ENCODE measurements around the gene XPO4.

- TF ChIP-seq CTCF (IDR thresholded peaks at IDR 0.05): no peak
- TF ChIP-seq SIN3A (IDR thresholded peaks at IDR 0.05; ENCODE audit: borderline replicate concordance, insufficient read depth, low read depth, low read length): no peak
- TF ChIP-seq POLR2AphosphoS5 (IDR thresholded peaks at IDR 0.05; ENCODE audit: low read depth, low read length): no peak
- no peak for TF ChIP-seq TCF7L2 (IDR thresholded peaks at IDR 0.05; ENCODE audit: low read depth, low read length)
- TF ChIP-seq REST (IDR thresholded peaks at IDR 0.05; ENCODE audit: insufficient read depth in 1 of 2, low read depth in 2 of 2, low read length in 1 of 2): no peak
Observed at GRCh38 chr13:20772401-20773131, 130.0 kb downstream of the XPO4 start.

Data from Panc1 (cell line).